Endothelial cell (in vitro differentiated cells): ENCODE data around the gene XCL1. TPM values are rescaled to one million over a fixed set of nuclear protein-coding genes. Genes with fewer than 3 reads are reported as not detected.
"Not testable (repeated sequence)": the region's sequence is repeated elsewhere in the genome, so short reads cannot be mapped to it uniquely, and the experiment has no call there.

Experiments
- DNase-seq: peaks from one replicate; pipeline ENCODE4 v3.0.0; 2021; ENCODE audit warnings: low spot score
- H3K27ac Mint-ChIP-seq: one replicate; pipeline ENCODE4 v1.8.0; 2021; ENCODE audit warnings: mixed read lengths, inconsistent platforms; ENCODE audit not compliant: unreplicated experiment
- H3K27me3 Mint-ChIP-seq: one replicate; pipeline ENCODE4 v1.8.0; 2021; ENCODE audit warnings: mild to moderate bottlenecking, moderate library complexity, mixed read lengths, inconsistent platforms; ENCODE audit not compliant: unreplicated experiment
- H3K36me3 Mint-ChIP-seq: one replicate; pipeline ENCODE4 v1.8.0; 2021; ENCODE audit warnings: mild to moderate bottlenecking, low read depth, mixed read lengths, inconsistent platforms; ENCODE audit not compliant: unreplicated experiment
- H3K4me1 Mint-ChIP-seq: one replicate; pipeline ENCODE4 v1.8.0; 2021; ENCODE audit warnings: mild to moderate bottlenecking, mixed read lengths, inconsistent platforms; ENCODE audit not compliant: unreplicated experiment
- H3K4me3 Mint-ChIP-seq: one replicate; pipeline ENCODE4 v1.8.0; 2021; ENCODE audit warnings: mild to moderate bottlenecking, mixed read lengths, inconsistent platforms; ENCODE audit not compliant: unreplicated experiment
- H3K9me3 Mint-ChIP-seq: one replicate; pipeline ENCODE4 v1.8.0; 2021; ENCODE audit warnings: mixed read lengths, inconsistent platforms; ENCODE audit not compliant: unreplicated experiment
- total RNA-seq: library from RNA; stranded (reverse); fragmentation: NEBNext Ultra II Directional; extraction: Animal tissue kit (Norgen Biotek cat#: 25700); gene quantifications from one replicate; pipeline ENCODE4 v1.2.1, GENCODE V29; 2021; ENCODE audit not compliant: unreplicated experiment
- TF ChIP-seq, protein P1 (sequence below): fragments of 200-600 bp; sonication (generic); IDR thresholded peaks from one replicate; pipeline ENCODE4 v1.5.0; 2021; ENCODE audit warnings: antibody characterized with exemption; ENCODE audit not compliant: unreplicated experiment

The XCL1 gene
- total RNA-seq, 1 donor from 2014 or later = not detected

DNA sequence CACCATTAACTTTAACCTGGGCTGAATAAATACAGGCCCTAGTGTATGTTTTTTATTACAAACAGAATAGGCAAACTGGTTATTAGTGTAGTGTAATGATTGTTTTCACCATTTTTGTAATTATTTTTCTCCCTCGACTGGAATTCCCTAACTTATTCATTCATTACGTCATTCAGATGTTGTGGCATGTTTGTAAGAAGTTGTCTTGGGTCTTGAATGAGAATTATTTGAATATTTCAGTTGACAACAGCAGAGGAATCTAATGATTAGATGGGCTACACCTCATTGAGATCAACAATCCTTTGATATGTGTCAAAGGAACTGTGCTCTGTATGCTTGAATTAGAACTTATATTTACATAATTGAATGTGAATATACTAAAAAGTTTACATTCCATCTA, 12.8 kb downstream of the XCL1 start:
- H3K9me3 Mint-ChIP-seq = no peaks in the 10 kb centered on the region
- H3K4me3 Mint-ChIP-seq = no peak overlapping the region
- no peaks in the 10 kb centered on the region for H3K27me3 Mint-ChIP-seq
- no peak overlapping the region for H3K27ac Mint-ChIP-seq
- no peak for DNase-seq
- TF ChIP-seq, protein P1, sequence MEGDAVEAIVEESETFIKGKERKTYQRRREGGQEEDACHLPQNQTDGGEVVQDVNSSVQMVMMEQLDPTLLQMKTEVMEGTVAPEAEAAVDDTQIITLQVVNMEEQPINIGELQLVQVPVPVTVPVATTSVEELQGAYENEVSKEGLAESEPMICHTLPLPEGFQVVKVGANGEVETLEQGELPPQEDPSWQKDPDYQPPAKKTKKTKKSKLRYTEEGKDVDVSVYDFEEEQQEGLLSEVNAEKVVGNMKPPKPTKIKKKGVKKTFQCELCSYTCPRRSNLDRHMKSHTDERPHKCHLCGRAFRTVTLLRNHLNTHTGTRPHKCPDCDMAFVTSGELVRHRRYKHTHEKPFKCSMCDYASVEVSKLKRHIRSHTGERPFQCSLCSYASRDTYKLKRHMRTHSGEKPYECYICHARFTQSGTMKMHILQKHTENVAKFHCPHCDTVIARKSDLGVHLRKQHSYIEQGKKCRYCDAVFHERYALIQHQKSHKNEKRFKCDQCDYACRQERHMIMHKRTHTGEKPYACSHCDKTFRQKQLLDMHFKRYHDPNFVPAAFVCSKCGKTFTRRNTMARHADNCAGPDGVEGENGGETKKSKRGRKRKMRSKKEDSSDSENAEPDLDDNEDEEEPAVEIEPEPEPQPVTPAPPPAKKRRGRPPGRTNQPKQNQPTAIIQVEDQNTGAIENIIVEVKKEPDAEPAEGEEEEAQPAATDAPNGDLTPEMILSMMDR = no peak
- no peaks in the 10 kb centered on the region for H3K4me1 Mint-ChIP-seq
- H3K36me3 Mint-ChIP-seq = no peaks in the 10 kb centered on the region

DNA sequence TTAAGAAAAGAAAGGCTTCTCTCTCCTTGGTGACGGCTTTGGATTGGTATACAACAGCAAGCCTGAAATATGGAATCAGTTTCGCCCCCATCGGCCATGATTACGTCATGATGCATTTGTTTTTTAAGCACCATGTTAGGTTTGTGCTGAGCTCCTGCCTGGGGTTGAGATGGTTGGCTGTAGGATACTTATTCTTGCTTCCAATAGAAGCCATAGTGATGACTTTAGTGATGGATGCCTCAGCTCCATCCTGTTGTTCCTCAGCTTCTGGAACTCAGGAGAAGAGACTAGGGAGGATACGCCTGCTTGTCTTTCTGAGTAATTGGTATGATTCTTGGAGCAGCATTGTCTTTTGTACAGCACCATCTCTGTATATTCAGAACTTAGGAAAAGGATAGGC, 14.7 kb downstream of the XCL1 start:
- DNase-seq = no peak
- Mint-ChIP-seq H3K9me3 (no peaks in the 10 kb centered on the region), H3K27ac (no peak overlapping the region), H3K4me3 (no peak overlapping the region), H3K36me3 (no peaks in the 10 kb centered on the region), H3K4me1 (no peaks in the 10 kb centered on the region), H3K27me3 (no peaks in the 10 kb centered on the region)
- TF ChIP-seq, protein P1 = no peak

DNA sequence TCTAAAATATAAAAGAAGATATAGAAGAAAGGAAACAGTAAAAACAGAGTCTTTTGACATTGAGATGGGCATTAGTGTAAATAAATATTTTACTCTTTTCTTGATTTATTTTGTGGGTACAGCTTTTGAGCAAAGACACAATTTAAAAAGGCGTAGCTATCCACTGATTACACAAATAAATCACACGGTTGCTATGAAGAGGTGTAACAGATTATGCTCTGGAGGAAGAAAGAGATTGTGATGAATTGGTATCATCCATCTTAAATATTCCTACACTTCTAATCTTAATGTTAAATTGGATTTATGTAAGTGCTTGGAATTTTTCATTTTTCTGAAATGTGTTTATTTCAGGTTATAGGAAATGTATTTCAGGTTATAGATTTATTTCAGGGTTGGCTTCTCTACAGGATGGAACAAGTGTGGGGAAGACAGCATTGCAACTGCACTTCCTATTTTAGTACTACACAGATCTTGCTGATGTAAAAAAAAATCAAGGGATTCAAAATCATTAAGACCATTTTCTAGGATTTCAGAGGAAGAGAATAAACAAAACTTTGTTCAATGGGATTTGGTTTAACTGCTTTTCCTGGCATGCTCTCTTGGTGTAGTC, 15.3 kb downstream of the XCL1 start:
- TF ChIP-seq, protein P1 = no peak
- no peaks in the 10 kb centered on the region for H3K27me3 Mint-ChIP-seq
- no peaks in the 10 kb centered on the region for H3K36me3 Mint-ChIP-seq
- no peaks in the 10 kb centered on the region for H3K9me3 Mint-ChIP-seq
- H3K4me1 Mint-ChIP-seq = no peaks in the 10 kb centered on the region
- no peak for DNase-seq
- no peak overlapping the region for H3K27ac Mint-ChIP-seq
- no peak overlapping the region for H3K4me3 Mint-ChIP-seq

DNA sequence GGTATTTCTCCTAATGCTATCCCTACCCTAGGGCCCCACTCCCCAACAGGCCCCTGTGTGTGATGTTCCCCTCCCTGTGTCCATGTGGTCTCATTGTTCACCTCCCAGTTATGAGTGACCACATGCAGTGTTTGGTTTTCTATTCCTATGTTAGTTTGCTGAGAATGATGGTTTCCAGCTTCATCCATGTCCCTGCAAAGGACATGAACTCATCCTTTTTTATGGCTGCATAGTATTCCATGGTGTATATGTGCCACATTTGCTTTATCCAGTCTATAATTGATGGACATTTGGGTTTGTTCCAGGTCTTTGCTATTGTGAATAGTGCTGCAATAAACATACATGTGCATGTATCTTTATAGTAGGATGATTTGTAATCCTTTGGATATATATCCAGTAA, 19.0 kb downstream of the XCL1 start:
- not testable (repeated sequence) for H3K4me1 Mint-ChIP-seq, H3K36me3 Mint-ChIP-seq, DNase-seq, H3K4me3 Mint-ChIP-seq, H3K27me3 Mint-ChIP-seq, H3K9me3 Mint-ChIP-seq, H3K27ac Mint-ChIP-seq

DNA sequence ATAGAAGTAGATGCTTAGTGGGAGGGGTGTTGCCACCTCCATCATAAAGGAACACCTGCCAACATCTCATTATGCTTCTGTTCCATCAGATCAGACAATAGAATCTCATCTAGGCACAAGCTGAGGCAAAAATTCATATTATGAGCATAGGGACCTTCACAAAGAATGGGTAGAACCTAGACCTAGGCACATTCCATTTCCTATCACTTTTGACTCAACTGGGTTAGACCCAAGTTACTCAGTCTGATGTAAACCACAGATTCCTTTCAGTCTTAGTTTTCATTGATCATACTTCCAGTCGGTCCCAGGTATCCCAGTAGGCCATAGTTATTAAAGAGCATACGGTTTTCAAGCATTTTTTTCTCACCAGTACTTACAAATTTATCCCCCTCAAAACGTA, 21.7 kb downstream of the XCL1 start:
- Mint-ChIP-seq H3K4me1 (no peaks in the 10 kb centered on the region), H3K36me3 (no peaks in the 10 kb centered on the region), H3K27me3 (no peaks in the 10 kb centered on the region), H3K9me3 (no peaks in the 10 kb centered on the region), H3K27ac (no peak overlapping the region), H3K4me3 (no peak overlapping the region)
- TF ChIP-seq, protein P1 = no peak
- no peak for DNase-seq

DNA sequence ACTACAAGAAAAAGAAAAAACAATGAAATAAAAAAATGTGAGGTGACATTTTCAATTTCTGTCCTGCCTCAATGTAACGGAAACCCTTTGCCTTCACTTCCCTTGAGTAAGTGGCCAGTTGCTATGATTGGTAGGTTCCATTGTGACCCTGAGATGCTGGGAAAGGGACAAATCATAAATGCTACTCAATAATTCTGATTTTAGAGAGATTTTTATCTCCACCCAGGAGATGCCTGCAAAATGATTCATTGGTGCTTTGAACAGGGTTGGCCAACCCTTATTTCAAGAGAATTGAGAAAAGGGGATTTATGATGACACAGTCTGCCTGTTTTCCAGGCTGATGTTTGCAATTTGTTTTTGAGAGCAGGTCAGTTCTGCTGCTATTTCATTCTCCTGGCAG, 22.5 kb downstream of the XCL1 start:
- no peak overlapping the region for H3K4me3 Mint-ChIP-seq
- DNase-seq = no peak
- TF ChIP-seq, protein P1 = no peak
- H3K27ac Mint-ChIP-seq = no peak overlapping the region
- H3K27me3 Mint-ChIP-seq = no peaks in the 10 kb centered on the region
- H3K4me1 Mint-ChIP-seq = no peaks in the 10 kb centered on the region
- H3K36me3 Mint-ChIP-seq = no peaks in the 10 kb centered on the region
- H3K9me3 Mint-ChIP-seq = no peaks in the 10 kb centered on the region
